Activated naive CD4-positive, alpha-beta T cell (primary cell): ENCODE results near the gene CAPN5.
A peak's percentile ranks its signal among the peaks of the same experiment; 100 is the strongest.
"Not testable (repeated sequence)": the region's sequence is repeated elsewhere in the genome, so short reads cannot be mapped to it uniquely, and the experiment has no call there.

Source experiments
- DNase-seq, 4 experiments: peaks; one replicate each; lab custom pipeline; 2025; lab: John Stamatoyannopoulos, UW

Gene CAPN5

DNA sequence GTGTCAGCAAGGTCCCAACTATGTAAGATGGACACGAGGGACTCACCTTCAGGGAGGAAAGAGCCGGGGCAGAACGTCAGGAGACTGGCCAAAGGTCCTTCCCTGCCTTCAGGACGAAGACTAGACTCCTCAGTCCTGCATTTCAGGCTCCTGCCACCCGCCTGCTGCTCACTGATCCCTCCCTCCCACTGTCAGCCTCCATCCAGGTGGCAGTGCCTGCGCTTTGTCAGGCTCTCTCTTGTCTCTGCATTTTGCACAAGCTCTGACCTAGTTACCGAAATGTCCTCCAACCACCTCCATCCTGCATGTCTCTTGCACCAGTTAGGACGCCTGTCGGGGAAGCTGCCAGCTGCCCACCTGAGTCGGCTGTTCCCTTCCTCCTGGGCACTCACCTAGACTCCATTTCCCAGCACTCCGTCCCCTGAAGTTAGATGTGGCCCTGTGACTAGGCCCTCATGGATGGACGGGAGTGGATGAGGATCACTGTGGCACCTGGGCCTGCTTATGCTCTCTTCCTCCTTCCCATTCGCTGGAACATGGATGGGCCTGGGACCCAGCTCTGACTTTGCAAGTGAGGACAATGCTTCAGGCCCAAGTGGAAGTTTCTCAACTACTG is 24.6 kb upstream of the CAPN5 start:
- no peak for DNase-seq

DNA sequence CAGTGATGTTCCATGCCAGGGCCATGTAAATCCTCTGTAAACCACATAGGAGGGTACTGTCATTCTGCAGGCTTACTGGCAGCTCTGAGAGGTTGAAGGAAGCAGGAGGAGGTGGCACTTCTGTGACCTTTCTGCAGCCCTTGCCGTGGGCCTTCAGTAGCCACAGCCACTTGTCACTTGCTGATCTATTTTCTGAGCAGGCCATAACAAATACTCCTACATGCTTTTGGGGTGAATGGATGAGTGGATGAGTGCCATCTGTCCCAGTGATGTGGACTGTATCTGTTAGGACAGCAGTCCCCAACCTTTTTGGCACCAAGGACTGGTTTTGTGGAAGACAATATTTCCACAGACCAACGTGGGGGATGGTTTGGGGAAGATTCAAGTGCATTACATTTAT is 22.4 kb upstream of the CAPN5 start:
- no peak for DNase-seq

DNA sequence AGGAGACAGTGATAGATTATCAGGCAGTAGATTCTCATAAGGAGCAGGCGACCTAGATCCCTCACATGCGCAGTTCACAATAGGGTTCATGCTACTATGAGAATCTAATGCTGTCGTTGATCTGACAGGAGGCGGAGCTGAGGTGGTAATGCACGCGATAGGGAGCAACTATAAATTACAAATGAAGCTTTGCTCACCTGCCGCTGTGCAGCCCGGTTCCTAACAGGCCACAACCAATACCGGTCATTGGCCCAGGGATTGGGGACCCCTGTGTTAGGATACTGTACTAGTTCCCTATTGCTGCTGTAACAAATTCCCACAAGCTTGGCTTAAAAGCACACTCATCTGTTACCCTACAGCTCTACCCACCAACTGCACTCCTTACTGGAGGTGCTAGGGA is 21.9 kb upstream of the CAPN5 start:
- no peak for DNase-seq

- DNase-seq, result peak in 3 of 4 experiments; percentile 21 to 57 (median 31)
Observed at GRCh38 chr11:77046060-77046501, 20.7 kb upstream of the CAPN5 start.

DNA sequence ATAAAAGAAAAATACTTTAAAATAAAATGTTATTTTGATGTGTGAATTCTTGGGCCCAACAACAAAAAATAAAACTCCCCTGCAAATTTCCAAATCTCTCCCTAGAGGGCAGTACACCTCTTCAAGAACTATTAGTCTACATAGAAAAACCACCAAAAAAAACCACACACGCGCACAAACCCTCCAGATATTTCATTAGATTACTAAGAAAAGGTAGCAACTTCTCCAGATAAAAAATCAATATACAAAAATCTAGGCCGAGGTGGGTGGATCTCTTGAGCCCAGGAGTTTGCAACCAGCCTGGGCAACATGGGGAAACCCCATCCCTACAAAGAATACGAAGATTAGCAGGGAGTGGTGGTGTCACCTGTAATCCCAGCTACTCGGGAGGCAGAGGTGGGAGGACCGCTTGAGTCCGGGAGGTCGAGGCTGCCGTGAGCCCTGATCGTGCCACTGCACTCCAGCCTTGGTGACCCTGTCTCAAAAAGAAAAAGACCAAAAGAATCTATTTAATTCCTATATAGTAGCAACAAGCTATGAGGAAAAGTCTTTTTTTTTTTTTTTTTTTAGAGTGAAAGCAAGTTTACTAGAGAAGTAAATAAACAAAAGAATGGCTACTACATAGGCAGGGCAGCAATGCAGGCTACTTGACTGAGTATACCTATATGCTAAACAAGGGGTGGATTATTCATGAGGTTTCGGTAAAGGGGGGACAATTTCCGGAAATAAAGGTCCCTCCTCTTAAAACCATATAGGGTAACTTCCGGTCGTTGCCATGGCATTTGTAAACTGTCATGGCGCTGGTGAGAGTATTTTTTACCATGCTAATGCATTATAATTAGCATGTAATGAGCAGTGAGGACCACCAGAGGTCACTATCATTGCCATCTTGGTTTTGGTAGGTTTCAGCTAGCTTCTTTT is 19.5 kb upstream of the CAPN5 start:
- DNase-seq, result peak in 2 of 4 experiments; percentile 44 to 48

- DNase-seq, result not testable (repeated sequence)
Observed at GRCh38 chr11:77047928-77048446, 18.8 kb upstream of the CAPN5 start.

GRCh38 chr11:77049026-77049425 is 17.7 kb upstream of the CAPN5 start:
- DNase-seq, result no peak

GRCh38 chr11:77051511-77051910 is 15.3 kb upstream of the CAPN5 start:
- no peak for DNase-seq

GRCh38 chr11:77052518-77052917 is 14.3 kb upstream of the CAPN5 start:
- no peak for DNase-seq

DNA sequence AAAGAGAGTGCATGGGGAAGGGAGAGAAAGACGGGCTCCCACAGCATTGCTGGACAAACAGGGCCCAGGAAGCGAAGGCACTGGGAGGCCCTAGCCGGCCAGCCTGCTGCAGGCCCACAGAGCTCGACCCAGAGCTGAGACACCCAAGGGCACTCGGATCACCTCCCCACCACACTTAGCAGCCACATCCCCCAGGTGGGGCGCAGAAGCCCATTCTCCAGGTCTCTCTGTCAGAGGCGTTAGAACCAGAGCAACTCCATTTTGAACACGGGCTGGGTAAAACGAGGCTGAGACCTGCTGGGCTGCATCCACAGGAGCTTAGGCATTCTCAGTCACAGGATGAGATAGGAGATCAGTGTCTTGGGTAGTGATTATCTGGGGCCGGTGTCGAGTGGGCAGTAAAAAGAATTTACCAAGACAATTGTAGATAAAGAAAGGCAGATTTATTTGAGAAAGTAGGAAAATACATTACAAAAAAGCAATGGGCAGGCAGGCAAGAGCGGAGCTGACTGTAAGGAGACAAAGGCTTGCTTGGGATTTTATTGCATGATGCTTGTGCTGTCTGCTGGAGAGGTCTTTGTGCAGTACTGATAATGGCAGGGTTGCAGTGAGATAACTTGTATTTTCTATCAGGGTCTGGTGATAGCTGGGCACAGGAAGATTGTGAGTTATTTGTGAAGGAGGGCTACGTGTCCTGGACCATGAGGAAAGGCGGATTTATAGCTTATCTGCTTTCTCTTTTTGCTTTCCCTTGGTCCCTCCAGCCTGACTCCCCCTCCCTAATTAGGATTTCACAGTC is 13.4 kb upstream of the CAPN5 start:
- DNase-seq, result no peak

- no peak for DNase-seq
Observed at GRCh38 chr11:77054084-77054483, 12.7 kb upstream of the CAPN5 start.

- DNase-seq, result no peak
Observed at GRCh38 chr11:77055101-77055561, 11.6 kb upstream of the CAPN5 start.

DNA sequence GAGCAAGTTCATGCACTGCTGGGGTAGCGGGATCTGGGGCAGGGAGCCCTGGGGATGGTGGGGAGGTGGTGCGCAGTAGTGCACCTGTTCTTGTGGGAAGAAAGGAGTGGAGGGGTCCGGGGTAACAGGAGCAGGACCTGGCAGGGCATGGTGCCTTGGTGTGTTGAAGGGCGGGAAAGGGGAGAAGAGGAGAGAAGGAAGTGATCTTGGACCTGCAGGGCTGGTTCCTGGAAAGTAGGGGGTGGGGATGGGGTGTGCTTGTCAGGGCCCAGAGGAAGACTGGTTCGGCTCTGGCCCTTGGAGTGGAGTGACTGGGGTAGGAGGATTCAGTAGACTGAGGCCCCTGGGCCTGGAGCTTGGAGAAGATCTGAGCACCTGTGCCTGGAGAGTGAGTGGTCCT is 10.9 kb upstream of the CAPN5 start:
- no peak for DNase-seq

- DNase-seq, result no peak
Observed at GRCh38 chr11:77056814-77057402, 9.9 kb upstream of the CAPN5 start.

- DNase-seq, result no peak
Observed at GRCh38 chr11:77057938-77058474, 8.8 kb upstream of the CAPN5 start.

GRCh38 chr11:77058900-77059299 is 7.9 kb upstream of the CAPN5 start:
- no peak for DNase-seq

DNA sequence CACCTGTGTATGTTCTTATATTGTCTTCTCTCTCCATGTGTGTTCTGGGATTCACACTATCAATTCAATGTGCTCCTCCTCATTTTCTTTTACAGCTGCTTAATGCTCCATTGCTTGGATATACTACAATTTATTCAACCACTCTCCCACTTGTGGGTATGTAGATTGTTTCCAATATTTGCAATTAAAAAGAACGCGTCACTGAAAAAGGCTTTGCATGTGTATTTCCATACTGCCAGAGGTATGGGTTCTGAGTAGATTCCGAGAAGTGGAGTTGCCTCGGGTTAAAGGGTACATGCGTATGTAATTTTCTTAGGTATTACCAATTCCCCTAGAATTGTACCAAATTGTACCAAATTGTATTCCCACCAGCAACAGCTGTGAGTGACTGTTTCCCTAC is 7.0 kb upstream of the CAPN5 start:
- DNase-seq, result no peak

- no peak for DNase-seq
Observed at GRCh38 chr11:77060234-77060633, 6.5 kb upstream of the CAPN5 start.

GRCh38 chr11:77061258-77061657 is 5.5 kb upstream of the CAPN5 start:
- not testable (repeated sequence) for DNase-seq

- DNase-seq, result no peak
Observed at GRCh38 chr11:77062924-77063323, 3.8 kb upstream of the CAPN5 start.

DNA sequence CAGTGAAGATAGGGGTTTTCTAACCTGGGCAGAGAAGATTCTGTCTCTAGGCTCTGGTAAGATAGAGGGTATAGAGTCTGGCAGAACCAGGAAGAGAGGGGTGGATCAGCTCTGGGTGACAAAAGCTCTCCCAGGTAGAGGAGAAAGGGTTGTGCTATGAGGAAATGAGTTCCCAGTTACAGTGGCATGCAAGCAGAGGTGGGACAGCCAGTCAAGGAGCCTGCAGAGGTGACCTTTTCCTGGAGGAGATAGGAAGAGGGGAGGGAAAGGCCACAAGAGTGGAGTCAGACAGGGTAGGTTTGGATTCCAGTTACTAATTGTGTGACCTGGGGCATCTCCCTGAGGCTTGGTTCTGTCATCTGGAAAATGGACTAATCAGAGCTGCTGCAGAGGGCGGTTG is 3.4 kb upstream of the CAPN5 start:
- no peak for DNase-seq

DNA sequence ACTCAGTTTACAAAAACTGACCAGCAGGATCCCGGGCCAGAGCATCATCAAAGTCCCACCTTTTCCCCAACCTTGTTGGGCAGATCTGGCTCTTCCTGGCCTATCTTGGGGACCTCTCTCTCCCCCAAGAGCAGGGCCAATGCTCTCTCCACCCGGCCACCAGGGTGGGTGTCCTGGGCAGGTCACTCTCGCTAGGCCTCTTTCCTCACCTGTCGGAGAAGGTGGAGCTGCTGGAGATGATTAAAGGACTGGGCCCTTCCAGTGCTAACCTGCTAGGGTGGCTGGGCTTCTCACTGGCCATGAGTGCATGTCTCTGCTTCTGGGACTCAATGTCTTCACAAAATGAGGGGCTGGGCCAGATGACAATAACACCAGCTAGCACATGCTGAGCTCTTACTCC is 2.9 kb upstream of the CAPN5 start:
- no peak for DNase-seq
